H1 (cell line): Measurements from ENCODE around the gene GNB1. TPM values are rescaled to one million over a fixed set of nuclear protein-coding genes. Genes with fewer than 3 reads are reported as not detected.

Source experiments
- CTCF ChIA-PET: fragments of 300-600 bp; sonication (Branson Sonifier 250); formaldehyde crosslinking; loops from one replicate; lab custom pipeline; 2021; ENCODE audit not compliant: partially characterized antibody; lab: Charles Lee
- POLR2A ChIA-PET: fragments of 300-600 bp; sonication (Branson Sonifier 250); formaldehyde crosslinking; loops from one replicate; lab custom pipeline; 2021; ENCODE audit warnings: inconsistent platforms; ENCODE audit not compliant: partially characterized antibody; lab: Charles Lee
- DNase-seq, 2 experiments: peaks; one replicate each; pipeline versions ENCODE4 v3.0.0 to v3.0.0-alpha.2; 2010 to 2022; ENCODE audit warnings: low spot score in 2 of 2, low read depth in 1 of 2, mixed read lengths in 1 of 2
- FAIRE-seq: peaks from 2 replicates; lab custom pipeline; 2011; peaks lifted over from hg19 to GRCh38; lab: Jason Lieb, UNC
- H2AFZ ChIP-seq: 2 replicates; pipeline ENCODE4 v1.8.1; 2012; ENCODE audit warnings: low read length, inconsistent platforms
- H2AK5ac ChIP-seq: 2 replicates; pipeline ENCODE4 v1.6.1; 2013; ENCODE audit warnings: low read depth, low read length
- H2BK120ac ChIP-seq: replicated peaks from 2 replicates; pipeline ENCODE3; 2013; ENCODE audit warnings: low read depth, low read length, inconsistent platforms
- H2BK12ac ChIP-seq: 2 replicates; pipeline ENCODE4 v1.6.1; 2013; ENCODE audit warnings: low read depth, low read length
- H2BK15ac ChIP-seq: 2 replicates; pipeline ENCODE4 v1.6.1; 2013; ENCODE audit warnings: low read length
- H2BK20ac ChIP-seq: 2 replicates; pipeline ENCODE4 v1.6.1; 2013; ENCODE audit warnings: low read length
- H2BK5ac ChIP-seq: 2 replicates; pipeline ENCODE4 v1.6.1; 2013; ENCODE audit warnings: low read depth, low read length
- H3K14ac ChIP-seq: 2 replicates; pipeline ENCODE4 v1.6.1; 2013; ENCODE audit warnings: inconsistent platforms; ENCODE audit not compliant: insufficient read length
- H3K18ac ChIP-seq: 2 replicates; pipeline ENCODE4 v1.6.1; 2013; ENCODE audit warnings: low read length; ENCODE audit errors: extremely low read depth
- H3K23ac ChIP-seq: 2 replicates; pipeline ENCODE4 v1.6.1; 2013; ENCODE audit warnings: inconsistent platforms; ENCODE audit not compliant: insufficient read length
- H3K23me2 ChIP-seq: 2 replicates; pipeline ENCODE4 v1.6.1; 2013; ENCODE audit warnings: low read depth, low read length
- H3K27ac ChIP-seq: 2 replicates; pipeline ENCODE4 v1.6.1; 2011; ENCODE audit warnings: low read depth, low read length, inconsistent platforms
- H3K27me3 ChIP-seq, 4 experiments: replicated peaks in 1 of 4; 1 replicate in 1 of 4; 2 replicates in 3 of 4; pipeline versions ENCODE4 v1.6.1 to v1.8.1; 2011 to 2013; ENCODE audit warnings: low read length in 3 of 4, mild to moderate bottlenecking in 3 of 4, inconsistent platforms in 2 of 4, mixed read lengths in 2 of 4, moderate library complexity in 1 of 4; ENCODE audit not compliant: control insufficient read depth in 3 of 4, insufficient read depth in 3 of 4; ENCODE audit errors: extremely low read depth in 1 of 4
- H3K36me3 ChIP-seq, 4 experiments: 2 replicates each; pipeline versions ENCODE4 v1.6.1 to v1.8.1; 2011 to 2013; ENCODE audit warnings: mild to moderate bottlenecking in 4 of 4, low read length in 3 of 4, moderate library complexity in 2 of 4, control low read depth in 1 of 4, inconsistent platforms in 1 of 4; ENCODE audit not compliant: insufficient read depth in 4 of 4, control insufficient read depth in 2 of 4
- H3K4ac ChIP-seq: replicated peaks from 2 replicates; pipeline ENCODE3; 2013; ENCODE audit warnings: low read length, low read depth, mixed read lengths, inconsistent platforms; ENCODE audit not compliant: insufficient read length
- H3K4me1 ChIP-seq, 4 experiments: replicated peaks in 1 of 4; 1 replicate in 1 of 4; 2 replicates in 3 of 4; pipeline versions ENCODE4 v1.6.1 to v1.8.1; 2011 to 2013; ENCODE audit warnings: low read length in 3 of 4, inconsistent platforms in 2 of 4, mixed read lengths in 1 of 4; ENCODE audit not compliant: insufficient read depth in 4 of 4, control insufficient read depth in 3 of 4
- H3K4me2 ChIP-seq, 2 experiments: 2 replicates each; pipeline versions ENCODE4 v1.6.1 to v1.8.1; 2011 to 2013; ENCODE audit warnings: low read depth in 2 of 2, low read length in 2 of 2, control low read depth in 1 of 2, inconsistent platforms in 1 of 2, mild to moderate bottlenecking in 1 of 2; ENCODE audit not compliant: insufficient read depth in 1 of 2
- H3K4me3 ChIP-seq, 4 experiments: fragments of 200-600, 300-600 bp in 1 of 4; sonication (generic), shearing (Covaris generic), sonication (Bioruptor Twin) in 1 of 4; 2 replicates each; pipeline versions ENCODE4 v1.5.1 to v1.8.1; 2011 to 2016; ENCODE audit warnings: low read length in 4 of 4, low read depth in 3 of 4, control low read depth in 2 of 4, inconsistent platforms in 2 of 4, mild to moderate bottlenecking in 2 of 4, mixed read lengths in 1 of 4, moderate library complexity in 1 of 4; ENCODE audit not compliant: insufficient read depth in 2 of 4; ENCODE audit errors: extremely low read depth in 1 of 4
- H3K56ac ChIP-seq: replicated peaks from 2 replicates; pipeline ENCODE3; 2013; ENCODE audit warnings: low read depth, mild to moderate bottlenecking, mixed read lengths, low read length, inconsistent platforms; ENCODE audit not compliant: insufficient read length
- H3K79me1 ChIP-seq: 2 replicates; pipeline ENCODE4 v1.6.1; 2013; ENCODE audit warnings: low read depth, low read length, control low read depth
- H3K79me2 ChIP-seq, 2 experiments: 2 replicates each; pipeline versions ENCODE4 v1.6.1 to v1.8.1; 2012 to 2013; ENCODE audit warnings: low read length in 2 of 2, mild to moderate bottlenecking in 2 of 2, inconsistent platforms in 1 of 2; ENCODE audit not compliant: insufficient read depth in 2 of 2, control insufficient read depth in 1 of 2
- H3K9ac ChIP-seq, 4 experiments: replicated peaks in 1 of 4; 1 replicate in 1 of 4; 2 replicates in 3 of 4; pipeline versions ENCODE4 v1.6.1 to v1.8.1; 2011 to 2013; ENCODE audit warnings: low read depth in 3 of 4, low read length in 3 of 4, control low read depth in 2 of 4, mild to moderate bottlenecking in 2 of 4, moderate library complexity in 2 of 4, inconsistent platforms in 1 of 4; ENCODE audit errors: extremely low read depth in 1 of 4
- H3K9me3 ChIP-seq, 2 experiments: 2 replicates each; pipeline versions ENCODE4 v1.6.1 to v1.8.1; 2012 to 2013; ENCODE audit warnings: mild to moderate bottlenecking in 2 of 2, moderate library complexity in 2 of 2, control low read depth in 1 of 2, inconsistent platforms in 1 of 2, low read depth in 1 of 2, low read length in 1 of 2, mixed read lengths in 1 of 2; ENCODE audit not compliant: insufficient read depth in 2 of 2
- H4K20me1 ChIP-seq, 2 experiments: replicated peaks in 1 of 2; 2 replicates each; pipeline versions ENCODE3 to v1.8.1; 2011 to 2013; ENCODE audit warnings: inconsistent platforms in 2 of 2, low read length in 2 of 2, mild to moderate bottlenecking in 1 of 2; ENCODE audit not compliant: insufficient read depth in 2 of 2, control insufficient read depth in 1 of 2
- H4K5ac ChIP-seq: 2 replicates; pipeline ENCODE4 v1.6.1; 2013; ENCODE audit warnings: low read length, low read depth, mixed read lengths, inconsistent platforms; ENCODE audit not compliant: insufficient read length
- H4K8ac ChIP-seq: 2 replicates; pipeline ENCODE4 v1.8.0; 2013; ENCODE audit warnings: mild to moderate bottlenecking, moderate library complexity, low read length, inconsistent platforms; ENCODE audit not compliant: insufficient read depth; ENCODE audit errors: extremely low read depth
- H4K91ac ChIP-seq: replicated peaks from 2 replicates; pipeline ENCODE3; 2013; ENCODE audit warnings: low read length, mixed read lengths, inconsistent platforms; ENCODE audit not compliant: insufficient read length
- CREB1 ChIP-seq: IDR thresholded peaks from 2 replicates; pipeline ENCODE4 v1.6.1; 2012; ENCODE audit warnings: inconsistent platforms
- POLR2A ChIP-seq, 2 experiments: IDR thresholded peaks; 1 replicate in 1 of 2; 2 replicates in 1 of 2; pipeline ENCODE4 v1.6.1; 2011; ENCODE audit warnings: low read depth in 2 of 2, low read length in 2 of 2, mild to moderate bottlenecking in 2 of 2; ENCODE audit errors: control extremely low read depth in 1 of 2
- WGBS, 2 experiments: shearing (Covaris generic) in 1 of 2; methylation state at CpG; one replicate each; pipeline versions ENCODE4 v1.1.6 to v1.1.7; 2013 to 2015; ENCODE audit warnings: low lambda C conversion rate in 2 of 2, mixed read lengths in 2 of 2, inconsistent platforms in 1 of 2, low coverage in 1 of 2, missing lambda C conversion rate in 1 of 2; ENCODE audit not compliant: insufficient replicate concordance in 2 of 2, insufficient coverage in 1 of 2, insufficient read length in 1 of 2; ENCODE audit errors: extremely low coverage in 1 of 2, missing lambda C conversion rate in 1 of 2; 5-methylcytosine and 5-hydroxymethylcytosine counted together
- polyA plus RNA-seq, 7 experiments: library from polyadenylated mRNA; depleted of rRNA in 3 of 7; stranded (reverse) in 5 of 7; unstranded in 2 of 7; fragments of >200 nt in 5 of 7; fragments of 200-250 nt in 2 of 7; gene quantifications; 1 replicate in 5 of 7; 2 replicates in 1 of 7; 4 replicates in 1 of 7; pipeline versions ENCODE4 v1.2.1 to v1.2.3, GENCODE V29; 2011 to 2013; ENCODE audit warnings: missing spikeins in 2 of 7, mixed read lengths in 2 of 7
- total RNA-seq: library from RNA; stranded (reverse); fragmentation: NEBNext Ultra II Directional; extraction: Animal tissue kit (Norgen Biotek cat#: 25700); gene quantifications from 2 replicates; pipeline ENCODE4 v1.2.1, GENCODE V29; 2021
- TF ChIP-seq, protein P1 (sequence below): IDR thresholded peaks from 2 replicates; pipeline ENCODE4 v1.6.1; 2012; ENCODE audit warnings: inconsistent platforms

GNB1 gene
- total and polyA plus RNA-seq, 2 of the 8 experiments (the other 6 are each of a cell fraction or from before 2014, with no cell fraction given) = 343 to 382 TPM

DNA sequence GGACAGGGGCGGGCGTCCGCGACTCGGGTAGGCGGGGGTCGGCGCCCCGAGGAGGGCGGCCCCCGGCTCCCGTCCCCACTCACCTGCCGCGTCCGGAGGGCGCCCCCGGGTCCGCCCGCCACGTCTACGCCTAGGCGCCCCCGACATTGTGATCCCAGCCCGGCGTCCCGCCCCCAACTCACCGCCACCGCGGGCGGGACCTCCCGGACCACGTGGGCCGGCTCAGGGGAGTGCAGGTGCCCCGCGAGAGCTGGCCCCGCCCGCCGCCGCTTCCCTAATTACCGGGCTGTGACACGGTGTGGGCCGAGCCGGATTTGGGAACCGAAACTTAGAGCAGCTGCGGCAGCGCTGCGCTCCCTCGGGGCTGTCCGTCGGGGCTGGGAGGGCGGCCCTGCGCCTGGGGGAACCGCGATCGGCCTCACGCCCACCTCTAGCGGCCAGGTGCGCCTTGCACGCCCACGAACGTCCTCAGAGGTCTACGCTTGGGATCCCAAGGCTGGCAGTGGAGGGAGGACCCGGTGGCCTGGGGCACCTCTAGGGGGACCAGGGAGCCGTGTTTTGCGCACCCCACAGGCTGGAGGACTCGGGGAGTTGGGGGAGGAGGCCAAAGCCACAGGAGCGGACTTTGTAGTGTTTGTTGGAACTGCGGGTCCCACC lies 112.1 kb downstream of the GNB1 start:
- DNase-seq (peak; percentile 47 to 92), FAIRE-seq (no peak)
- peak overlapping the region; percentile 66 to 91 (median 77) for H3K4me3 ChIP-seq
- H3K9me3 ChIP-seq = no peaks in the 10 kb centered on the region
- peak overlapping the region; percentile 90; the same call in 1 of the 2 replicates for H2BK12ac ChIP-seq
- peaks cover 14% of the 10 kb centered on the region for H3K23me2 ChIP-seq
- peak overlapping the region; percentile 93 for H3K56ac ChIP-seq
- peak overlapping the region; percentile 99 for H4K91ac ChIP-seq
- H2AFZ ChIP-seq = no peak overlapping the region
- H4K8ac ChIP-seq = peak overlapping the region; percentile 83; the same call in 1 of the 2 replicates
- peak overlapping the region; percentile 90 for H4K5ac ChIP-seq
- H3K9ac ChIP-seq = peak overlapping the region; percentile 3 to 96 (median 70); a peak in 6 of 7 replicates
- peak overlapping the region; percentile 46 for H3K4ac ChIP-seq
- H4K20me1 ChIP-seq = peaks cover 11 to 16% of the 10 kb centered on the region in 2 experiments
- H3K36me3 ChIP-seq = no peaks in the 10 kb centered on the region
- H2BK20ac ChIP-seq = no peak overlapping the region
- POLR2A ChIA-PET = interaction anchor here (0.6 to 2.6 kb wide), 10 partner anchors 10 to 453 kb away, joined by 3 to 17 read pairs (median 4); no protein-coding TSS in a partner anchor
- CTCF ChIA-PET = interaction anchor here (0.6 to 2.3 kb wide), 9 partner anchors 10 to 665 kb away, joined by 3 to 24 read pairs (median 4); no protein-coding TSS in a partner anchor
- H3K27ac ChIP-seq = peak overlapping the region; percentile 76
- no peaks in the 10 kb centered on the region for H3K27me3 ChIP-seq
- peaks cover 16 to 41% of the 10 kb centered on the region in 2 experiments for H3K79me2 ChIP-seq
- H2BK15ac ChIP-seq = peak overlapping the region; percentile 46; the same call in 1 of the 2 replicates
- H3K14ac ChIP-seq = no peak overlapping the region
- H2AK5ac ChIP-seq = 0 out of 2 replicates have a peak overlapping the region, but pooled peaks have one; percentile 67
- peak overlapping the region; percentile 81 to 99 for H3K4me2 ChIP-seq
- WGBS, 2 experiments = 2% methylated on average over 43 of the region's 68 CpGs; no CpG with 5 or more reads in 1 of the 2 experiments
- H2BK5ac ChIP-seq = peak overlapping the region; percentile 99
- peaks cover 10% of the 10 kb centered on the region; the same call in 1 of the 2 replicates for H3K79me1 ChIP-seq
- peaks cover 3 to 48% (median 32%) of the 10 kb centered on the region in 4 experiments for H3K4me1 ChIP-seq
- peak overlapping the region; percentile 95 for H2BK120ac ChIP-seq
- H3K18ac ChIP-seq = peak overlapping the region; percentile 97
- H3K23ac ChIP-seq = no peak overlapping the region
- TF ChIP-seq CREB1 (no peak), POLR2A (IDR thresholded peaks at IDR 0.05; ENCODE audit: control extremely low read depth in 1 of 2, low read depth in 2 of 2, low read length in 2 of 2) (peak in 1 of 2 experiments; percentile 69; a peak in 1 of 3 replicates)
- TF ChIP-seq, protein P1, sequence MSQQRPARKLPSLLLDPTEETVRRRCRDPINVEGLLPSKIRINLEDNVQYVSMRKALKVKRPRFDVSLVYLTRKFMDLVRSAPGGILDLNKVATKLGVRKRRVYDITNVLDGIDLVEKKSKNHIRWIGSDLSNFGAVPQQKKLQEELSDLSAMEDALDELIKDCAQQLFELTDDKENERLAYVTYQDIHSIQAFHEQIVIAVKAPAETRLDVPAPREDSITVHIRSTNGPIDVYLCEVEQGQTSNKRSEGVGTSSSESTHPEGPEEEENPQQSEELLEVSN = peak; percentile 54; the same call in 1 of the 2 replicates
